ENCODE measurements around the gene CXXC4.

Gene CXXC4

GRCh38 chr4:104530426-104530825 lies 35.7 kb upstream of the CXXC4 start:
- TF ChIP-seq, protein P1, sequence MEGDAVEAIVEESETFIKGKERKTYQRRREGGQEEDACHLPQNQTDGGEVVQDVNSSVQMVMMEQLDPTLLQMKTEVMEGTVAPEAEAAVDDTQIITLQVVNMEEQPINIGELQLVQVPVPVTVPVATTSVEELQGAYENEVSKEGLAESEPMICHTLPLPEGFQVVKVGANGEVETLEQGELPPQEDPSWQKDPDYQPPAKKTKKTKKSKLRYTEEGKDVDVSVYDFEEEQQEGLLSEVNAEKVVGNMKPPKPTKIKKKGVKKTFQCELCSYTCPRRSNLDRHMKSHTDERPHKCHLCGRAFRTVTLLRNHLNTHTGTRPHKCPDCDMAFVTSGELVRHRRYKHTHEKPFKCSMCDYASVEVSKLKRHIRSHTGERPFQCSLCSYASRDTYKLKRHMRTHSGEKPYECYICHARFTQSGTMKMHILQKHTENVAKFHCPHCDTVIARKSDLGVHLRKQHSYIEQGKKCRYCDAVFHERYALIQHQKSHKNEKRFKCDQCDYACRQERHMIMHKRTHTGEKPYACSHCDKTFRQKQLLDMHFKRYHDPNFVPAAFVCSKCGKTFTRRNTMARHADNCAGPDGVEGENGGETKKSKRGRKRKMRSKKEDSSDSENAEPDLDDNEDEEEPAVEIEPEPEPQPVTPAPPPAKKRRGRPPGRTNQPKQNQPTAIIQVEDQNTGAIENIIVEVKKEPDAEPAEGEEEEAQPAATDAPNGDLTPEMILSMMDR (IDR thresholded peaks at IDR 0.05; ENCODE audit: low read depth, low read length, poor library complexity, severe bottlenecking), result no peak
- TF ChIP-seq EZH2phosphoT487 (IDR thresholded peaks at IDR 0.05; ENCODE audit: borderline replicate concordance, low read length), result no peak
- Histone ChIP-seq H4K20me1 (ENCODE audit: control insufficient read depth, insufficient read depth, low read depth, low read length) (no peaks in the 10 kb centered on the region), H3K4me3 (ENCODE audit: low read length) (no peak overlapping the region), H3K9me2 (replicated peaks; ENCODE audit: control insufficient read depth, low read length) (no peaks in the 10 kb centered on the region), H3F3A (ENCODE audit: control insufficient read depth, insufficient read depth) (no peaks in the 10 kb centered on the region), H3K4me1 (ENCODE audit: control insufficient read depth, low read length) (no peaks in the 10 kb centered on the region), H3K27ac (ENCODE audit: low read depth, low read length) (no peak overlapping the region), H3K79me2 (ENCODE audit: control insufficient read depth, low read length) (no peaks in the 10 kb centered on the region), H3K27me3 (ENCODE audit: control insufficient read depth, low read length) (no peaks in the 10 kb centered on the region), H3K9me3 (ENCODE audit: control insufficient read depth, insufficient read depth, low read length) (no peaks in the 10 kb centered on the region), H3K4me2 (ENCODE audit: low read length) (no peak overlapping the region), H3K36me3 (ENCODE audit: control insufficient read depth, low read length) (no peaks in the 10 kb centered on the region)

DNA sequence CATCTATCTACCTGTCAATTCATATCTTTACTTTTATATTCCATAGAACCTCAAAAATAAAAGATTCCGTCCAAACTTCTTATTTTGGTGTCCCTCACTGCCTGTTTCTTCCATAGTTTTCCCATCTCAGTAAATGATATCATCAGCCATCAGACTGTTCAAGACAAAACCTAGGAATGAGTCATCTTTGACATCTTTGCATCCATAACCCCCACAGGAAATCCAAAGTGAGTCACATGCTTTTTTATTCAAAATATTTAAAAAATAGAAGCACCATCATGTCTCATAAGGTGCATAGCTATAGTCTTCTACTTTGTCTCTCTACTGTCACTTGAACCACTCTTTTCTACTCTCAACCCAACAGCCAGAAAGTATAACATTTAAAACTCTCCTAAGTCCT lies 29.9 kb upstream of the CXXC4 start:
- Histone ChIP-seq H3K4me3 (ENCODE audit: low read length) (no peak overlapping the region), H3K27me3 (ENCODE audit: control insufficient read depth, low read length) (no peaks in the 10 kb centered on the region), H3K27ac (ENCODE audit: low read depth, low read length) (no peak overlapping the region), H3K9me3 (ENCODE audit: control insufficient read depth, insufficient read depth, low read length) (no peaks in the 10 kb centered on the region), H3K4me2 (ENCODE audit: low read length) (no peak overlapping the region), H3F3A (ENCODE audit: control insufficient read depth, insufficient read depth) (no peaks in the 10 kb centered on the region), H4K20me1 (ENCODE audit: control insufficient read depth, insufficient read depth, low read depth, low read length) (no peaks in the 10 kb centered on the region), H3K9me2 (replicated peaks; ENCODE audit: control insufficient read depth, low read length) (no peaks in the 10 kb centered on the region), H3K36me3 (ENCODE audit: control insufficient read depth, low read length) (no peaks in the 10 kb centered on the region), H3K79me2 (ENCODE audit: control insufficient read depth, low read length) (no peaks in the 10 kb centered on the region), H3K4me1 (ENCODE audit: control insufficient read depth, low read length) (no peaks in the 10 kb centered on the region)
- TF ChIP-seq EZH2phosphoT487 (IDR thresholded peaks at IDR 0.05; ENCODE audit: borderline replicate concordance, low read length), result no peak
- TF ChIP-seq, protein P1 (IDR thresholded peaks at IDR 0.05; ENCODE audit: low read depth, low read length, poor library complexity, severe bottlenecking), result no peak

DNA sequence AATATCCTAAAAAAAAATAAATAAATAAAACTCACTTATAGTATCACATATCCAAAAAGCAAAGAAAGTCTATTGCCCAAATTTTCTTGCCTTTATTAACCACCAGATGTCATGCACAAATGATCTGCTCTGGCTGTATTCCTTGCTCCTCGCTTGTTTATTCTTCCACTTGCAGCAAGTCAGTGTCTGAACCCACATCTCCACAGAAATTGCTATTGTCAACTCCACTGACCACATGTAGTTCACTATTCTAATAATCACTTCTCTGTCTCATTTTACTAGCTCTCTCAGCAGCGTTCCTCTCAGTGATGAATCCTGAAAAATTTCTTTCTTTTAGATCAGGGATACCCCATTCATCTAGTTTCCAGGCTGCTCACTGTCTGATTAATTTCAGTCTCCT lies 29.3 kb upstream of the CXXC4 start:
- no peak for TF ChIP-seq EZH2phosphoT487 (IDR thresholded peaks at IDR 0.05; ENCODE audit: borderline replicate concordance, low read length)
- TF ChIP-seq, protein P1 (IDR thresholded peaks at IDR 0.05; ENCODE audit: low read depth, low read length, poor library complexity, severe bottlenecking), result no peak
- Histone ChIP-seq H3K4me3 (ENCODE audit: low read length) (no peak overlapping the region), H3K9me2 (replicated peaks; ENCODE audit: control insufficient read depth, low read length) (no peaks in the 10 kb centered on the region)

GRCh38 chr4:104519588-104519987 lies 24.9 kb upstream of the CXXC4 start:
- no peak for TF ChIP-seq EZH2phosphoT487 (IDR thresholded peaks at IDR 0.05; ENCODE audit: borderline replicate concordance, low read length)
- TF ChIP-seq, protein P1 (IDR thresholded peaks at IDR 0.05; ENCODE audit: low read depth, low read length, poor library complexity, severe bottlenecking), result no peak

More for the DNA sequence above, 29.3 kb upstream of the CXXC4 start:
- H3K27me3 ChIP-seq (ENCODE audit: control insufficient read depth, low read length), result no peaks in the 10 kb centered on the region
- no peak overlapping the region for H3K4me2 ChIP-seq (ENCODE audit: low read length)
- no peaks in the 10 kb centered on the region for H3F3A ChIP-seq (ENCODE audit: control insufficient read depth, insufficient read depth)
- H3K27ac ChIP-seq (ENCODE audit: low read depth, low read length), result no peak overlapping the region
- no peaks in the 10 kb centered on the region for H3K79me2 ChIP-seq (ENCODE audit: control insufficient read depth, low read length)
- H3K36me3 ChIP-seq (ENCODE audit: control insufficient read depth, low read length), result no peaks in the 10 kb centered on the region
- no peaks in the 10 kb centered on the region for H3K4me1 ChIP-seq (ENCODE audit: control insufficient read depth, low read length)
- no peaks in the 10 kb centered on the region for H4K20me1 ChIP-seq (ENCODE audit: control insufficient read depth, insufficient read depth, low read depth, low read length)
- H3K9me3 ChIP-seq (ENCODE audit: control insufficient read depth, insufficient read depth, low read length), result no peaks in the 10 kb centered on the region

More at GRCh38 chr4:104519588-104519987, 24.9 kb upstream of the CXXC4 start:
- no peaks in the 10 kb centered on the region for H3K4me1 ChIP-seq (ENCODE audit: control insufficient read depth, low read length)
- H3K4me3 ChIP-seq (ENCODE audit: low read length), result no peak overlapping the region
- H4K20me1 ChIP-seq (ENCODE audit: control insufficient read depth, insufficient read depth, low read depth, low read length), result no peaks in the 10 kb centered on the region
- H3K9me2 ChIP-seq (replicated peaks; ENCODE audit: control insufficient read depth, low read length), result no peaks in the 10 kb centered on the region
- no peak overlapping the region for H3K4me2 ChIP-seq (ENCODE audit: low read length)
- H3K9me3 ChIP-seq (ENCODE audit: control insufficient read depth, insufficient read depth, low read length), result no peaks in the 10 kb centered on the region
- H3K36me3 ChIP-seq (ENCODE audit: control insufficient read depth, low read length), result no peaks in the 10 kb centered on the region
- H3K27ac ChIP-seq (ENCODE audit: low read depth, low read length), result no peak overlapping the region
- H3F3A ChIP-seq (ENCODE audit: control insufficient read depth, insufficient read depth), result no peaks in the 10 kb centered on the region
- no peaks in the 10 kb centered on the region for H3K27me3 ChIP-seq (ENCODE audit: control insufficient read depth, low read length)
- H3K79me2 ChIP-seq (ENCODE audit: control insufficient read depth, low read length), result no peaks in the 10 kb centered on the region

Data from DOHH2 (cell line).